A673 (cell line): ENCODE results near the gene GABRP. TPM values are rescaled to one million over a fixed set of nuclear protein-coding genes. Genes with fewer than 3 reads are reported as not detected.

Source experiments
- Bru-seq: library from RNA; stranded (reverse); fragments of 400-500 nt; gene quantifications from one replicate; lab custom pipeline; 2021; lab: Mats Ljungman, UMichigan
- BruChase-seq, 2 experiments: library from RNA; stranded (reverse); fragments of 400-500 nt; gene quantifications; one replicate each; lab custom pipeline; 2021; lab: Mats Ljungman, UMichigan
- BruUV-seq: library from RNA; stranded (reverse); fragments of 400-500 nt; replicated peaks from 2 replicates; lab custom pipeline; 2021; lab: Mats Ljungman, UMichigan
- CTCF ChIA-PET: fragments of 300-600 bp; sonication (Branson Sonifier 250); formaldehyde crosslinking; loops from one replicate; lab custom pipeline; 2022; ENCODE audit warnings: antibody characterized with exemption; lab: Charles Lee
- POLR2A ChIA-PET: fragments of 300-600 bp; sonication (Branson Sonifier 250); formaldehyde crosslinking; loops from one replicate; lab custom pipeline; 2022; ENCODE audit warnings: antibody characterized with exemption; ENCODE audit not compliant: low non-redundant PET; lab: Charles Lee
- DNase-seq: peaks from one replicate; pipeline ENCODE4 v3.0.0-alpha.2; 2015; ENCODE audit warnings: low spot score
- H3K27ac ChIP-seq: fragments of 200-600 bp; sonication (generic); 2 replicates; pipeline ENCODE4 v1.5.1; 2016; ENCODE audit warnings: mixed run types, low read depth, mild to moderate bottlenecking, mixed read lengths, antibody characterized with exemption, low read length; ENCODE audit not compliant: poor library complexity, severe bottlenecking
- H3K27me3 ChIP-seq: fragments of 200-600 bp; sonication (generic); replicated peaks from 2 replicates; pipeline ENCODE4 v1.6.1; 2017; ENCODE audit warnings: mixed run types, low read depth, mild to moderate bottlenecking, mixed read lengths, antibody characterized with exemption, low read length; ENCODE audit not compliant: insufficient read depth, poor library complexity
- H3K36me3 ChIP-seq: fragments of 200-600 bp; sonication (generic); 2 replicates; pipeline ENCODE4 v1.6.1; 2016; ENCODE audit warnings: mixed run types, mild to moderate bottlenecking, mixed read lengths, antibody characterized with exemption, low read length; ENCODE audit not compliant: insufficient read depth, poor library complexity, severe bottlenecking
- H3K4me1 ChIP-seq: fragments of 200-600 bp; sonication (generic); 2 replicates; pipeline ENCODE4 v1.6.1; 2017; ENCODE audit warnings: mixed run types, mild to moderate bottlenecking, mixed read lengths, antibody characterized with exemption, low read length; ENCODE audit not compliant: insufficient read depth, poor library complexity, severe bottlenecking
- H3K4me3 ChIP-seq: fragments of 200-600 bp; sonication (generic); 2 replicates; pipeline ENCODE4 v1.5.1; 2016; ENCODE audit warnings: low read depth, mixed run types, mild to moderate bottlenecking, mixed read lengths, low read length; ENCODE audit not compliant: poor library complexity, severe bottlenecking
- H3K9me3 ChIP-seq: fragments of 200-600 bp; sonication (generic); 2 replicates; pipeline ENCODE4 v1.6.1; 2016; ENCODE audit warnings: mixed run types, low read depth, mild to moderate bottlenecking, mixed read lengths, antibody characterized with exemption, low read length; ENCODE audit not compliant: poor library complexity, severe bottlenecking
- CTCF ChIP-seq: fragments of 300-800, 200-600 bp; sonication (generic); conservative IDR thresholded peaks from 2 replicates; pipeline ENCODE4 v1.5.1; 2017; ENCODE audit warnings: low read depth, mild to moderate bottlenecking, antibody characterized with exemption, low read length, moderate library complexity, mixed read lengths
- EZH2 ChIP-seq: fragments of 200-600 bp; sonication (generic); IDR thresholded peaks from 2 replicates; pipeline ENCODE4 v1.6.1; 2017; ENCODE audit warnings: borderline replicate concordance, low read depth, mild to moderate bottlenecking, mixed read lengths, antibody characterized with exemption, low read length; ENCODE audit not compliant: poor library complexity, severe bottlenecking
- intact Hi-C: fragments of 100-400 bp; cut with micrococcal nuclease; formaldehyde crosslinking; loops from one replicate; pipeline ENCODE4 v1.10.0; 2022; ENCODE audit not compliant: unreplicated experiment
- long read RNA-seq: library from polyadenylated mRNA; stranded (forward); transcript quantifications from one replicate; pipeline ENCODE4 v2.0.0, GENCODE V29; 2022
- total RNA-seq: library from RNA; stranded (reverse); gene quantifications from 2 replicates; pipeline ENCODE4 v1.2.3, GENCODE V29; 2021

GABRP gene, protein sequence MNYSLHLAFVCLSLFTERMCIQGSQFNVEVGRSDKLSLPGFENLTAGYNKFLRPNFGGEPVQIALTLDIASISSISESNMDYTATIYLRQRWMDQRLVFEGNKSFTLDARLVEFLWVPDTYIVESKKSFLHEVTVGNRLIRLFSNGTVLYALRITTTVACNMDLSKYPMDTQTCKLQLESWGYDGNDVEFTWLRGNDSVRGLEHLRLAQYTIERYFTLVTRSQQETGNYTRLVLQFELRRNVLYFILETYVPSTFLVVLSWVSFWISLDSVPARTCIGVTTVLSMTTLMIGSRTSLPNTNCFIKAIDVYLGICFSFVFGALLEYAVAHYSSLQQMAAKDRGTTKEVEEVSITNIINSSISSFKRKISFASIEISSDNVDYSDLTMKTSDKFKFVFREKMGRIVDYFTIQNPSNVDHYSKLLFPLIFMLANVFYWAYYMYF
- 0.09 TPM in 1 of 2 replicates, not detected in the other for total RNA-seq
- Bru-seq, nascent RNA = not detected
- not detected for BruChase-seq, experiment 1, labeled RNA remaining after a 2-hour chase
- not detected for BruChase-seq, experiment 2, labeled RNA remaining after a 6-hour chase
- long read RNA-seq = 0 reads

DNA sequence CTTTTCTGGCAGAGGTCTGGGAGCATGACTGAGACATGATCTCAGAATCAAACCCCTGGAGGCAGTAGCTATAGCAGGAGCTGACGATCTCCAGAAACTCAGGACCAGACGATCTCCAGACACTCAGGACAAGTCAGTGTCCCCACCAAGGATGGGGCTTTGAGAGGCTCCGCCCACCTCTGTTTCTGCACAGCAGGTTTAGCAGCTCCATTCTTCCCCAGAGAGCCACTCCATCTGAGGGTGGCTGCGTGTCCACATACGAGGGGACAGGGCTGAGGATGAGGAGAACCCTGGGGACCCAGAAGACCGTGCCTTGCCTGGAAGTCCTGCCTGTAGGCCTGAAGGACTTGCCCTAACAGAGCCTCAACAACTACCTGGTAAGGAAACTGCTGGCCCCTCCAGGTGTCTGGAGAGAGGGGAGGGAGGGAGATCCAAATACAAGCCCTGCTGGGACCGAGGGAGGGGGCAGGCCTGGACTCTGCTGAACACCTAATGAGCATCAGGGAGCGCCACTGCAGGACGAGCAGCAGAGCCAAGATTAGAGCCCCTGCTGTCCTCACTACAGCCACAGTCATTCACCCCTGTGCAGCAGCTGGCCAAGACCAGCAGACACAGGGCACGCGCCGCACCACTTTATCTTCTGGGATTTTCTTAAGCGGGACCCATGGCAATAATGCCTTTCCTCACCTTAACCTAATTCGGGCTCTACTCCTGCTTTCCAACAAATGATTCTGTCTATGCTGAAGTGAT, at the start of gene GABRP:
Gene GABRP, plus strand, starts transcription at position 228 of the 750 bp plus-strand sequence. CDS start 4,891 bp downstream, outside the sequence.
- Histone ChIP-seq H3K36me3 (no peaks in the 10 kb centered on the region), H3K4me3 (no peak within 1 kb of the TSS), H3K4me1 (no peaks in the 10 kb centered on the region), H3K9me3 (no peaks in the 10 kb centered on the region), H3K27me3 (peaks cover 4% of the 10 kb centered on the region), H3K27ac (no peak within 1 kb of the TSS)
- TF ChIP-seq EZH2 = no peak
- TF ChIP-seq CTCF = no peak
- intact Hi-C loops = no loop called here
- DNase-seq = no peak
- ChIA-PET CTCF (no interaction called here), POLR2A (no interaction called here)
- no TSS peak for BruUV-seq

DNA sequence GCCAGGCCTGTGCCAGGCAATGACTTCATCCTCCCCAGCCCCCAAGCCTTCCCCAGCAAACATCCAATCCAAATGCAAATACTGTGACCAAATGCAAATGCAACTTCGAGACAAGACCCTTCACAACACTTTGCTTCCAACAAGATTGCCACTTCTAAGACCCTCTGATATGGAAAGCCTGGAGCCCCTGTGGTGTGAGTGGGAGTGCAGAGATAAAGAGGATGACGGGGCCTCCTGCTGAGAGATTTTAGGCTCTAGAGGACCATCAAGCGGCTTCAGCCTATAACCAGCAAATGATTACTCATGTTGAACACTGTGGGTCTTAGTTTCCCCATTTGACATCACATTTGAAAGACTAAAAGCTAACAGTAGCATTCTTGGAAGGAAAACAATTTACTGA, 46.6 kb upstream of the GABRP start:
- no peak overlapping the region for H3K27ac ChIP-seq
- POLR2A ChIA-PET = no interaction called here
- CTCF ChIA-PET = no interaction called here
- no peaks in the 10 kb centered on the region for H3K4me1 ChIP-seq
- intact Hi-C loops = no loop called here
- H3K27me3 ChIP-seq = peaks cover 3% of the 10 kb centered on the region
- H3K36me3 ChIP-seq = no peaks in the 10 kb centered on the region
- no peak overlapping the region for H3K4me3 ChIP-seq
- no TSS peak for BruUV-seq
- H3K9me3 ChIP-seq = no peaks in the 10 kb centered on the region
- TF ChIP-seq CTCF (no peak), EZH2 (no peak)
- no peak for DNase-seq

DNA sequence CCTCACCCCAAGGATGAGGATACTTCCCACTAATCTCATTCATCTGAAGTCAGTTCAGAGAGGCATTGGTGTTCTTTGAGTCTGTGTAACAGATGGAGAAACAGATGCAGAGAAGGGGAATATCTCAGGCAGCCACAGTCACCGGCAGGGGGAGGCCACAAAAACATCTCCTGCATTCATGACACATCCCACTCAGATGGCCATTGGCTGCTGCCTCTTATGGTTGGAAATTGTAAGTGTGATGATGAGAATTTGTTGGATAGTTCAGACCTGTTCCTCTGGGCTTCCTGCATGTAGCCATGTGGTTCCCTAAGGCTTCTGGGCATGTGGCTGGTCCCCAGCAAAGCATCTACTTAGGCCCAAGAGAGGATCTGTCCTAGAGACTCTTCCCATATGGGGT, 45.9 kb upstream of the GABRP start:
- Histone ChIP-seq H3K4me1 (no peaks in the 10 kb centered on the region), H3K36me3 (no peaks in the 10 kb centered on the region), H3K4me3 (no peak overlapping the region), H3K27me3 (peaks cover 3% of the 10 kb centered on the region), H3K27ac (no peak overlapping the region), H3K9me3 (no peaks in the 10 kb centered on the region)
- POLR2A ChIA-PET = no interaction called here
- no peak for TF ChIP-seq CTCF
- no peak for TF ChIP-seq EZH2
- BruUV-seq = no TSS peak
- no peak for DNase-seq
- intact Hi-C loops = no loop called here
- CTCF ChIA-PET = no interaction called here
